HG02970 (cell line): ENCODE results near the gene LRCH1.
"Not testable (repeated sequence)": the region's sequence is repeated elsewhere in the genome, so short reads cannot be mapped to it uniquely, and the experiment has no call there.

Experiments used
- ATAC-seq: cut with Tn5 transposase; IDR thresholded peaks from one replicate; pipeline ENCODE4 v1.9.1; 2021; ENCODE audit warnings: mild to moderate bottlenecking, moderate library complexity, moderate number of reproducible peaks; ENCODE audit not compliant: unreplicated experiment, low FRiP score

LRCH1 gene

DNA sequence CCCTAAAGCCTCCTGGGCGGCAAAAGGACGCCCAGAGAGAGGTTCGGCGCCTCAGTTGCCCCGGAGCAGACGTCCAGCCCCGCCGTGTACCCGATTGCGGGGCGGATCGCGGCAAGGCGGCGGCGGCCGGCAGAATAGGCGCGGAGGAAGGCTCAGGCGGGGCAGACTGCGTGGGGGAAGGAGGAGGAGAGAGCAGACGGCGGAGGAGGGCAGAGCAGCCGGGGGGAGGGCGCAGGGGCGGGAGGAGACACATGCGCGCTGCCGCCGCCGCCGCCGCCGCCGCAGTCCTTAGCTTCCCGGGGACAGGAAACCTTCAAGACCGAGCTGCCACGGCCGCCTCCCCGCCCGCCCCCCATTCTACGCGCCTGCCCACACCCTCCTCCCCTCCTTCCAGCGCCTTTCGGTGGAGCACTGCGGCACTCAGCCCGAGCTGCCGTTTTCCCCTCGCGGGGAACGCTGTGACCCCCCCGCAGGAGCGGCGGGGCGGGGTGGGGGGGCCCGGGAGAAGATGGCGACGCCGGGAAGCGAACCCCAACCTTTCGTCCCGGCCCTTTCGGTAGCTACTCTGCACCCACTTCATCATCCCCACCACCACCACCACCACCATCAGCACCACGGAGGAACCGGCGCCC is at the start of gene LRCH1:
TSS of gene LRCH1 (plus strand) at position 282 of the 632 bp plus-strand sequence. CDS start at position 509, 227 bp downstream.
- ATAC-seq: peak; percentile 45

DNA sequence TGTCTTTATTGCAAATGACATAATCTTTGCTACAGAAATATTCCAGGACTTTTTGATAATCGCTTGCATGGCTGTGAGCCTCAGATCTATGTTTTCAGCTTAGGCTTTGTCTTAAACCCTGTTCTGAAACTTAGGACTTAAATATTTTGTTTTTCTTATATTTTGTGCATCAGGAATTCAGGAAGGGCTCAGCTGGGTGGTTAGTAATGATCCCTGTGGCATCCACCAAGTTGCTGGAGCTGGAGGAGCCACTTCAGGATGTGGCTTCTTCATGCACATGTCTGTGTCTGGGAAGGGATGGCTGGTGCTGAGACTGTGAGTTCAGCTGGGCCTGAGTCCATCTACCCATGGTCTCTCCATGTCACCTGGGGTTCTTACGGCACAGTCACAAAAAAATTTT is 48.9 kb upstream of the LRCH1 start:
- no peak for ATAC-seq

GRCh38 chr13:46507981-46508380 is 45.0 kb upstream of the LRCH1 start:
- ATAC-seq: no peak

GRCh38 chr13:46509981-46510380 is 43.0 kb upstream of the LRCH1 start:
- ATAC-seq: no peak

GRCh38 chr13:46515803-46516202 is 37.2 kb upstream of the LRCH1 start:
- ATAC-seq: no peak

GRCh38 chr13:46516599-46517338 is 36.2 kb upstream of the LRCH1 start:
- no peak for ATAC-seq

DNA sequence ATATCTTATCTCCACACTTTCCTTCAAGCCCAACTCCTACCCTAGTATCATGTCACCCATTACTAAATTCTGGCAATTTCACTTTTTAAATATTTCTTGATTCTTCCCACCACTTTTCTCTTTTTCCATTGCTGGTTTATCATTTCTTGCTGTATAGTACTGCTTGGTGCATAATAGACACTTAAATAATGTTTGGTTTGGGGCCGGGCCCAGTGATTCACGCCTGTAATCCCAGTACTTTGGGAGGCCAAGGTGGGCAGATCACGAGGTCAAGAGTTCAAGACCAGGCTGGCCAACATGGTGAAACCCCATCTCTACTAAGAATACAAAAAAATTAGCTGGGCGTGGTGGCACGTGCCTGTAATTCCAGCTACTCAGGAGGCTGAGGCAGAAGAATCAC is 35.2 kb upstream of the LRCH1 start:
- ATAC-seq: not testable (repeated sequence)

- ATAC-seq: no peak
These were observed 33.8 kb upstream of the LRCH1 start for GRCh38 chr13:46519182-46519581.

GRCh38 chr13:46520166-46520565 is 32.8 kb upstream of the LRCH1 start:
- no peak for ATAC-seq

- no peak for ATAC-seq
These were observed 31.5 kb upstream of the LRCH1 start for GRCh38 chr13:46521486-46521885.

DNA sequence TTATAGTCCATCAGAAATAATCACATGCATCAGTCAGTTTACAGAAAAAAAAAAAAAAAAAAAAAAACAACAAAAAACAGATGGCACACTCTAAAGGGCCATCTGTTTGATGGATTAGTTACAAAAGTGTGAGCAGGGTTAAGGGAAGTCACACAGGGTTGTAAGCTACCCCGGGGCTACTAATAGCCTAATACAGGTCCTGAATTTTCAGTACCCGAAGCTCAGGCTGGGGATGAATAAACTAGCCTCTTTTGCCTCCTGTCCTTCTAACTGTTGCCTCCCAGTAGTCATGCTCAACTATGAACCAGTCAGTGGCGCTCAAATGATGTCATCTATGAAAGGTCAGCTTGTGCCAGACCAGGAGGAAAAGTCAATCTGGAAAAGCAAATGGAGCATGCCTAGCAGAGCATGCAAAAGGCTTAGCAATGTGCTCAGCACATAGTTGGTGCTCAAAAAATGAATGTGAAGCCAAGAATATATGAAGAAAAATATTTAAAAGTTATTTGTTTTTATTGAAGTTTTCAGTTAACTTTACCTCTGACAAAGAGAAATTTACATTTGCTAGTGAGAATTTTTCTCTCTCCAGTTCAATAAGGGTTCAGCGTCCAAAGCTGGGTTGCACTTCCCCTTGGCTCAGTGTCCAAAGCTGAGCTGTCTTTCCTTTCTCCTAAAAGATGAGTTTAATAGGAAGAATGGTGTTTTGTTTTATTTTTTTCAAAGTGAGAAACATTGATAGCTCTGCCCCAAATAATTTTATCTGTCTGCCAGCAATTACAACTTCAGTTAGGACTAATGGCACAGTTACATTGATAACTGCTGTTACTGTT is 30.8 kb upstream of the LRCH1 start:
- ATAC-seq: no peak

DNA sequence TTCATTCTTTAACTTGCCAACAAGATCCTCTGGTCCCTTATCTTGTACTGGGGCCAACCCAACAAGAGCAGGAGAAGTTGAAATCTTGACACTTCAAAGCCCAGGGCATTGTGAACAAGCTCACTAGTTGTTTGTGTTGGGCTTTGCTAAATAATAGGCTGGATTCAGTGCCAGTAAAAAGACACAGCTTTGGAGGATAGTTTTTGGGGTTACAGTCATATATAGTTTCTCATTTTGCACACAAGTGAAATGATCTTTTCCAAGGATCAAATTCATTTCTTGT is 30.3 kb upstream of the LRCH1 start:
- ATAC-seq: no peak

DNA sequence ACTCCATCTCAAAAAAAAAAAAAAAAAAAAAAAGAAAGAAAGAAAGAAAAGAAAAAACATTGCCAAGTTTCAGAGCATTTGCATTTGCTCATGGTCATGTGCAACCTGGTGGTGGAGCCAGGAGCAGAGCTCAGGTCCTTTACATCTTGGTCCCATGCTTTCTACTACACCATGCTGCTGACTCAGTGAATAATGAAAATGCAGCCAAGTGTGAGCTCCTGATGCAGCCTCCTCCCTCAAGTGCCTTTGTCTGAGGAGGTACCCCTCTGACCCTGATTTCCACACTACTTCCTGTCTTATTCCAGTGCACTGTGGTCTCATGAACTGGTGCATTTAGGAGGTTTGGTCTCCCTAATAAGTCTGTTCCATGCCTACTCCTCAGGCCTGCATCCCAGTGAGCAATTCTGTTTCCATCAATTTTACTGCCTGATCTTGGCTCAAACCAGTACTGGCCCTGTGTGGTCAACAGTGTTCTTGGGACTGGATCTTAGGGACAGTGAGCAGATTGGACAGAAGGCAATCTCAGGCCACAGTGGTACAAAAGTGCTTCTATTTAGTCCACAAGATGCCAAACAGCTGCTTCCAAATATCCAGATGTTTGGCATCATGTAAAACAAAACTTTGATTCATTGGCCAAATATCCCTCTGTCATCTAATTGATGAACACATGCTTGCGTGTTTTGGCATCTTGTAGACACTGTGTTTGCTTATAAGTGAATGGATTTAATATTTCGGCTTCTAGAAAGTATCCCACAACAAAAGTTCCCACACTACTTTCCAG is 28.8 kb upstream of the LRCH1 start:
- ATAC-seq: no peak

GRCh38 chr13:46526100-46526735 is 26.8 kb upstream of the LRCH1 start:
- ATAC-seq: no peak

- no peak for ATAC-seq
These were observed 26.2 kb upstream of the LRCH1 start for GRCh38 chr13:46526740-46527139.

DNA sequence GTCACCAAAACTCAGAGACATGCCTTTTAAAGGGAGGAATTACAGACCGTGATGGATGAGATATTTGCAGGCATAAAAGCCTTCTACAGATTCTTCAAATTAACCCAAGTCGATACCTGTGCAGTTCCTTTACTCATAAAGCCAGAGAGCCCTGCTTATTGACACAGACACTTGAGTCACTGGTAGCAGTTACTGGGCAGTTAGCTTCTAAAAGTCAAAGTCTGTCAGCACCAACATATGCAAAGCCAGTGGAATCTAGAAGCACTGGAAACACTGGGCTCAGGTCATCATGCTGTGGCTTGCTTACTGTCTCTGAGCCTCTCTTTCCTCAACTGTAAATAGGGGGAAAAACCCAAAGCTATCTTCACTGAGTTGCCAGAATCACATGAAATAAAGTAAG is 25.7 kb upstream of the LRCH1 start:
- ATAC-seq: no peak

DNA sequence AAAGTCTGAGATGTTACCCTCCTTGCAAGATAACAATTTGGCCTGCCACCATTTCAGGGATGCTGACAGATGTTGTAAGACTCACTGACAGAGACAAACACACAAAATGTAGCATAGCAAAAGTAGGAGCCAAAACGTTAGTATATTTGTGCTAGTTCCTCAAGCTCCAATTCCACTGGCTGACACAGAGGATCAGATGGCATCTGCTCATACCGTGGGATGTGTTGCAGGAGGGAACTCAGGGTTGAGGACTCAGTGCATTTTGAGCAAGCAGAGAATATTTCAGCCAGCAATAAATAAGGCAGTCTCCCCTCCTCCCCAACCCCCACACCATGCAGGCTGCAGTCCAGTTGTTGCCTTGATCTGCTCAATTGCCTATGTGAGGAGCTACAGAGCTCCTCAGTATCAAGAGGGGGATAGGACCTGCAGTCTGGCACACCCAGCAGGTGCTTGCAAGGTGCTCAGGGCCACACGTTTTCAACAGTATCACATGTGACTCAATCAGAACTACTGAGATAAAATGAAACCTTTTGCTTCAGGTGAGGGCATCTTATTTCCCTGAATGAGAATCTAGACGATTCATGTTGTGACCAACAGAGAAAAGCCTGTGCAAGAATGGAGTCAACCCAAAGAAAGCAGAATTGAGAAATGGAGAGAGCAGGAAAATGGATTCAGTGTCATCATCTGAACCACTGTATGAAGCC is 23.6 kb upstream of the LRCH1 start:
- no peak for ATAC-seq

GRCh38 chr13:46530084-46530935 is 22.7 kb upstream of the LRCH1 start:
- ATAC-seq: no peak

GRCh38 chr13:46531953-46532352 is 21.0 kb upstream of the LRCH1 start:
- no peak for ATAC-seq
